SIG-M5 treated with dmso at 0.1 percent for 504 hours (cell line): ENCODE data around the gene HES6.

Source experiments
- DNase-seq: peaks from one replicate; lab custom pipeline; 2025; ENCODE audit not compliant: unreplicated experiment; lab: John Stamatoyannopoulos, UW

The HES6 gene

DNA sequence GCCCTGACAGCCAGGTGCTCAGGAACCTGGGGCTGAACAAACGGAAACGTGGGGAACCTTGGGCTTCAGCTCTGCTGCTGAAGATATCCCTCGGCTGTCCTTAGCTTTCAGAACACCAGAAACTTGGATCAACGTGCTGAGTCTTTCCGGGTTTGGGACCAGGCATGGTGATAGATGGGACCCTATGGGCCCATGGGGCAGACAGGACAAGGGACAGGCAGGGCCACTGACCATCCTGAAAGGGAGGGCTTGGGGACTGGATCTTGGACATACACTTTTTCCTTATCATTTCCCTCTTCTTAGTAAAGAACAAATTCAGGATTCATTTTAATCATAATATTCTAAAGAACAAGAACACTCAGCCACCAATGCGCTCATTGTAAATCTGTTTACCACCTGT is 16.3 kb upstream of the HES6 start:
- no peak for DNase-seq

DNA sequence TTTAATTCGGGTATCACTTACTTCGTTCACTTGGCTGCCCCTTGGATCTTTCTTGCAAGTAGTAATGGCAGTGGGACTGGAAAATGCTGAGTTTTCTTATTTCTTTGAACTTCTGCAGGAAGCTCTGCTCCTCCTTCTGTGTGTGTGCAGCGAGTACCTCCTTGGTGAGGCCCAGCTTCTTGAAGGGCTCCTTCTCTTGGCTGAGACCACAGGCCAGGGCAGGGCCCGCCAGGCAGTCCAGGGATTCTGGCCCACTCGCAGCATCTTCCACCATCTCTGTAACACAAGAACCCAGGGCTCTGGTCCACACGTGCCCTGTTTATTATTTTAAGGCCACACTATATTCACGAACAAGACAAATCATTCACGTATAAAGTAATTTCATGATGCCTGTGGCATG is 15.8 kb upstream of the HES6 start:
- no peak for DNase-seq

DNA sequence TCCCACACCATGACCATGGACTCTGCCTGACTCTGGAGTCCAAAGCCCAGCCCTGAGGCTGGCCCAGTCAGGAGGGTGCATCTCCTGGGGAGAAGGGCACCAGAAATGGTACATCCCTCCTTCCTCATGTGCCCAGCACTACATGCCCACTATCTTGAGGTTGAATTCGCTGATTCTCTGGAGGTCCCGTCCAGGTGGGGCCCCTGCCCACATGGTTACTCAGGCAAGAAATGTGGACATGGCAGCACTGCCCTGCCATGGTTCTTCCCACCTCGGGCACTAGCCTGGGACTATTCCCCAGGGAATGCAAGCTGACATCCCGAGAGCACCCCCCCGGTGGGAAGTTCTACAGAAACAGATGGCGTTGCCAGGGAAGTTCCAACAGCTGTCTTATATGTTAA is 15.3 kb upstream of the HES6 start:
- no peak for DNase-seq

DNA sequence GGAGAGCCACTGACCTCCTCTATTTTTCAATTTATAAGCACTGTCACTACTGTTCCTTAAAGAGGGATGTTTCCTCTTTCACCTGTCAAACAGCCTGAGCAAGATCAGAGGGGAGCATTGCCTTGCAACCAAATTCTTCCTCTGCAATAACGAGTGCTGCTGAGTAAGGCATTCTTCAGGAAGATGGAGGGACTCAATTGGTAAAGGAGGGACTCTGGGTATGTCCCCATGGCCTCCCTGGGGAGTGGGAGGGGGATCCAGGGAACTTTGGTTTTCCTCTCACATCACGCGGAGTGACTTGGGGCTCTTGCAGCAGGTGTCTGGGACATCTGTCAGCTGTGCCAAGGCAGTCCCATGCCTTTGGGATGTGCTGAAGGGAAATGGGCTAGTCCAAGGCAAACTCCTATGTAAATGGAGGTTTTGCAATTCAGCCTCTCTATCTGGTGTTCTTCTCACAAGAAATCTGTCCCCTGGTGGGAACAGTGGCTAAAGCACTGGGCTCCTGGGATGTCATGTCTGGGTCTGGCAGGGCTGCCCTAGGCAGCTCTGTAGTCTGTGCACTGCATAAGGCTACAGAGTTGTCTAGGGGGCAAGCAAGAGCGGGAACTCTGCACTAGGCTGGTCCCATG is 14.4 kb upstream of the HES6 start:
- DNase-seq = no peak

DNA sequence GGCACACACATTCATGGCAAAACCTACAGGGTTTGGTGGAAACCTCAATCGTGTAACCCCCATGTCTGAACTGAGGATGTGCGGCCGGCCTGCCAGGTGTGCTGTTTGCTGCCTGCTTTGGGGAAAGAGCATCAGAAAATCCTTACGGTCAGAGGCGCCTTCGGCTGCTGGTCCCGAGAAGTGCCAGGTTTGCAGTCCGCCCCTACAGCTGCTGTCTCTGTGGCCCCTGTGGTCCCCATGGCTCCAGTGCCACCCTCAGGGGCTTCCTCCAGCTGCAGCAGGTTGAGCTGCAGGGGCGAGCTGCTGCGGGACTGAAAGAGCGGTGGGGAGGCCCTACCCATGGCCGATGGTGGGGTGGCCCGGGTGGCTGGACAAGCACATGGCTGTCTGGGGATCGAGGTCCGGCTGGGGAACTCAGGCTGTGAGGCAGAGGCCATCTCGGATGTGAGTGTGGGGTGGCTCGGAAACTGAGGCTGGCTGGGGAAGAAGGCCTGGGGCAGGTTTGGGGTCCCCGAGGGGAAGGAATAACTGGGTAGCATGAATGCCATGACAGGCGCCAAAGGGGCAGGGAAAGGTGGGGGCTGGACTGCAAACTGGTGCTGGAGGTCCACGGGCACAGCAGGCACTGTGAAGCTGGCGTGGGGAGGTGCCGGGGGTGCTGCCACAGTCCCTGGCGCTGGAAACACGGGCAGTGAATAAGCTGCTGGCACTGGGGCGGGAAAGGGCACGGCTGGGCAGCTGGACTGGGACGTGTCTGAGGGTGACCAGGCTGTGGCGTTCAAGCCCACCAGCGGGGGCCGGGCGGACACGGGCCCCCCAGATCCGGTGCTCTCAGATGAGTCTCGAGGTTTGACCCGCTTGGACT is 13.2 kb upstream of the HES6 start:
- no peak for DNase-seq

DNA sequence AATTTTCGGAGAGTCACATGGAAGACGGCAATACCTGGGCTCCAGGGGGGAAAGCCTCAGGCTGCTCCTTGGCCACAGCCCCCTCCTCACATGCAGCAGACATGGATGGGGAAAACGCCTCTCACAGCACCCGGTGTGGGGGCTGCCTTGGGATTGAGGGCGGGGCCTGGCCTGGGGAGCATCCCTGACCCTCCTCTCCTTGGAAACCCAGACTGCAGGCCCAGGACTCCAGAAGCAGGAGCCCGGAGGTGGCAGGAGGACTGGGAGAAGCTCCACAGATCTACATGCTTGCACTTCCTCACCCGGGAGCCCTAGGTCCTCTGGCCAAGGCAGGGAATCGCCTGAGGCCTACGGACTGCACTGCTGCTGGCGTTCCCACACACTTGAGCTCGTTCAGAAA is 12.1 kb upstream of the HES6 start:
- no peak for DNase-seq

DNA sequence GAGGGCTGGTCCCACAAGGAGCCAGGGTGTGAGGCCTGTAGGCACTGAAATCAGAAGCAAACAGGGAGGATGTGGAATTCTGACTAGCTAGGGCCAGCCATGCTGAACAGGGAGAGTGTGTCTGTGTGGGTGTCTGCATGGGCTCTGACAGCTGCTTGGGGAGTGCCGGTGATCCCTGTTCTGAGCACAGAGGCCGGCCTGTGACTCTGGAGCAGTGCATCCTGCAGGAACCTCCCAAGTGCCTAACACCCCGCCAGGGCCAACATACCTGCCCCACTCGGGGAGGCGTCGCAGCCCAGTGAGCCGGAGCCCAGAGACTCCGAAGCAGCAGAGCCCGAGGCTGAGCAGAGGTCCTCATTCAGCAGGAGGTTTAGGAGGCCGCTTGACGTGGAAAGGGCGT is 11.5 kb upstream of the HES6 start:
- DNase-seq = no peak

DNA sequence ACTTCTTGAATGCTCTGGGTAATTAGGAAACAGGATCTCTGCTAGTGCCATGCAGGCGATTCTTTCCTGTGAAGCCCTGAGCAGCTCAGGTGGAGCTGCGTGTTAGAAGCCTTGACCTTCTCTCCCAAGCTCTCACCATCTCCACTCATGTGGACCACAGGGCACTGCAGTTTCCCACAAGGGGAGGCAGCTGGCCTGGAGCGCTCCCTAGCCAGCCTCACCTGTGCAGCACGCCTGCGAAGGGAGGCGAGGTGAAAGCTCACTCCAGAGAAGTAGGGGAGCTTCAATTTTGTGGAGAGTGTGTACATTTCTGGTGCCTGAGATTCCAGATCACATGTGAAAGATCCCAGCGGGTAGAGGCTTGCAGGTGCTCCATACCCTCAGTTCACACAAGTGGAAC is 11.1 kb upstream of the HES6 start:
- DNase-seq = no peak

DNA sequence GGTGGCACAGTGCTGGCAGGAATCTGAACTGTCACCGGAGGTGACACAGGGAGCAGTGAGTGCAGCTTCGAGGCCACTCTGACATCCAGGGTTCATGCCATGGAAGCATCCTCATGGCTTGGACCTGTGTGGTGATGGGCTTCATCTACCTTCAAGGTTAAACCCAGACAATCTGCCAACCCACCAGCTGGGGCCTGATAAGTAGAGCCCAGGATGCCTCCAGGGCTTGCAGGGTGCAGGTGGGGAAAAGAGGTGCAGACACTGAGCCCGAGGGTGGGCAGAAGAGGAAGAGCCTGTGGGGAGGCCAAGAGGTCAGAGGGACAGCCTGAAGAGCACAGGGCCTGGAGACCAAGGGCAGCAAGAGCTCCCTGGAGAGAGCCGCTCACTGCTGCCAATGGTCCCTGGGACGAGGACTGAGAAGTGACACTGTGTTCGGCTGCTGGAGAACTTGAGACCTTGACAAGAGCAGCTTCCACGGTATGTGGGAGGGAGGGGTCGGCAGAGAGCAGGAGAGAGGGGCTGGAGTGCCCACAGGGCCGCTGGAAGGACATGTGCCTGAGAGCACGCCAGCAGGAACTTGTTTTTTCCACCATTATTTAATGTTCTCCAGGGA is 8.1 kb upstream of the HES6 start:
- no peak for DNase-seq

DNA sequence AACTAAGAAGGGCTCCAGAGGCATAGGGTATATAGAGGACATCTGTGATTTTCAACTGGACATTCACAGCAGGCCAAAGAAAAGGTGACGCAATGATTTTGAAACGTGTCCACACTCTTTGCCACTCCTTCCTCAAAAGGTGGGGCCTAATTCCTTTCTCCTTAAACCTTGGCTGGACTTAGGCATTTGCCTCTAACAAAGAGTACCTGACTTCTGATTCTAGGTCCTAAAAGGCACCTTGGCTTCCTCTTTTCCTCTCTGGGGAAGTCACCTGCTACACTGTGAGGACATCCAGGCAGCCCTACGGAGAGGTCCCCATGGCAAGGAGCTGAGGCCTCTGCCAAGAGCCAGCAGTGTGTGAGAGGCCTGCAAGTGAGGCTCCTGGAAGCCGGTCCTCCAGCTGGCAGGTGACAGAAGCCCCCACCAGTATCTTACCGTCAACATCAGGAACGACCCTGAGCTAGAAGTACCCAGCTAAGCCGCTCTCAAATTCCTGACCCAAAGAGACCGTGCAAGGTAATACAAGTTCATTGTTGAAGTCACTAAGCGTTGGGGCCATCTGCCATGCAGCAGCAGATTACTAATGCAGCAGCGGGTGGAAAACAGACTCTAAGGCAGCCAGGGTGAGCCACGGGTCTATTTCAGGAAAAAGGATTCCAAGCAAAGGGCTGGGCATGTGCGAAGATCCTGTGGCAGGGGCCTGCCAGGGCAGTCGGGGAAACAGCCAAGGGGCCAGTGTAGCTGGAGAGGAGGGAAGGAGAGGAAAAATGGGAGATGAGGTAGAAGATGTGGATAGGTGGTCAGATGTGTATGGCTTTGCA is 7.4 kb upstream of the HES6 start:
- DNase-seq = no peak

DNA sequence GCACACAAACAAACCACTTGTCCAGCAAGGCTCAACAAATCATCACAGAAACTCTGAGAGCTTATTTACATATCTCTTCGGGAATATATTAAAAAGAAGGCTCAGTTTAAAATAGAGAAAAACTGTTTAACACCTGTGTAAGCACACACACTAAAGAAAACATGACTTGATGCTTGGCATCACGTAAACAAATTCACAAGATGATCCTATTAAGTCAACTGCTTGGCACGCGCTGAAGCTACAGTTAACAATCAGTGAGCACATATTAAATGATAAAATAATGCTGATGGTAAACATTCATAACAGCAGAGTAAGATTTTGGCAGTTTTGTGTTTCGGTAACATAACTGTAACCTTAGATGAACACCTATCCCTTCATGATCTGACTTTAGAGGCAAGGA is 4.3 kb upstream of the HES6 start:
- no peak for DNase-seq

DNA sequence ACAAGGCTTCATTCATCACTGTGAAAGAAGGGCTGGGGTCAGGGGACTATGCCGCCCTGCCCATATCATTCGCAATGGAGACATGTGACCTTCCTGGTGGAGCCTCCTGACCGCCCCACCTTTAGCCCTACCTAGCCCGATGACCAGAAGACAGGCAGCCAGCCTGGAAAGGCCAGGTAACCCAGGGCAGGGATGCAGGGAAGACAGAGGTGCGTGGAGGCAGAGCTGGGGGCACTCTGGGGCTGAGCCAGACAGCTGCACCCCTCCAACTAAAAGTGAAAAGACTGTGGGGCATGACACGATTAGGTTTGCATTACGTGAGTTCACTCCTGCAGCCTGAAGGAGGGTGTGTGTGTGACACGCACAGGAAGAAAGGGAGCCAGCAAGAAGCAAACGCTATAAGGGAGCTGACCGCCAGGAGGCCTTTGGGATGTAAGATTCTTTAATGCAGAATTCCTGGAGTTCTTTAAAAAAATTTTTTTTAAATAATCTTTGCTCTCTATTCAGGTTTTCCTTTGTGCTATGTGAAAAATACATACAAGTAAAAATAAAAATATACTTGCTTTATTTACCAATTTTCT is 3.7 kb upstream of the HES6 start:
- DNase-seq = no peak

DNA sequence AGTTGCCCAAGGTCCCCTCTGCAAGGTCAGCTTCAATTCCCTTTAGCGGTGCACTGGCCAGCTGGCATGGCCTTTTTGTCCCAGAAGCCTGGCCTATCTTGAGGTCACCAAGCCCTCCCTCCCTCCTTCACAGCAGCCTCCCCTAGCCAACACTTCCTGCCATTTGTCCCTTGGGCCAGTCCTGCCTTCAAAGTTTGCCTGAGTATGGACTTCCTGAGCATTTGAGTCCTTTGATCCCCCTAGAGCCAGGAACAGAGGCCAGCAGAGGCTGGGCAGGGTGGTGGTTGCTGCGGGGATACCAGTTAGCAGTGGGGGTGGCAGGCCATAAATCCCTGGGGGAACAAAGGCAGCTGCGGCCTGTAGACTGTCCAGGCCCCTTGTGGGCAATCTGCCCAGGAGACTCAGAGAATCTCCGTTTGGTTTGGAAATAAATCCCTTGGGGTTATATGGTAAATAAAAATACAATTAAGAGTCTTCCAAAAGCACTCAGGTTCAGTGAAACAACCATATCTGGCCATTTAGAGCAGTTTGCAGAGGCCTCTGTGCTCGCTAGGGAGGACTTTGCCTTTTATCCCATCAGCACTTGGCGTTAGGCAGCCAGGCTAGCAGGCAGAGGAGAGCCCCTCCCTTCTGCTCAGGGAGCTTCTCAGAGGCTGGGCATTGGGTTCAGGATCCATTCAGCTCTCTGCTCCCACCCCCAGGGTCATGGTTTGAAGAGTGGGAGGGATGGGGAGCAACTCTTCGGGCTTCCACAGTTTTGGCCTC is 3.1 kb upstream of the HES6 start:
- no peak for DNase-seq

DNA sequence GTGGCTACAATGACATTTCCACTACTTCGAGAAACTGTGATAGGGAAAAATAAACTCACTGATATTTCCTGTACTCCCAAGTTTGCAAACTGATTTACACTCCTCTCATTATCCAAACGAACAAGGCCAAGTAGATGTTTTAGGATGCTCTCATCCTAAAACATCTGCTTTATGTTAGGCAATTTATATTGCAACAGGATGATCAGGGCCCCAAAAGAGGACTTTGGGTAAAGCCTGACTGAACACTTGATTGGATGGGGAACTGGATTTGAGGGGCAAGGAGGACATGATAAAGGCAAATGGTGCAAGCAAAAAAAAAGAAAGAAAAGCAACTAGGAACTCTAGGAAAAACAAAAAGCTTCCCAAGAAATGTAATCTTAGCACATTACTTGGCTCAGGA is 2.1 kb upstream of the HES6 start:
- peak; percentile 42 for DNase-seq

DNA sequence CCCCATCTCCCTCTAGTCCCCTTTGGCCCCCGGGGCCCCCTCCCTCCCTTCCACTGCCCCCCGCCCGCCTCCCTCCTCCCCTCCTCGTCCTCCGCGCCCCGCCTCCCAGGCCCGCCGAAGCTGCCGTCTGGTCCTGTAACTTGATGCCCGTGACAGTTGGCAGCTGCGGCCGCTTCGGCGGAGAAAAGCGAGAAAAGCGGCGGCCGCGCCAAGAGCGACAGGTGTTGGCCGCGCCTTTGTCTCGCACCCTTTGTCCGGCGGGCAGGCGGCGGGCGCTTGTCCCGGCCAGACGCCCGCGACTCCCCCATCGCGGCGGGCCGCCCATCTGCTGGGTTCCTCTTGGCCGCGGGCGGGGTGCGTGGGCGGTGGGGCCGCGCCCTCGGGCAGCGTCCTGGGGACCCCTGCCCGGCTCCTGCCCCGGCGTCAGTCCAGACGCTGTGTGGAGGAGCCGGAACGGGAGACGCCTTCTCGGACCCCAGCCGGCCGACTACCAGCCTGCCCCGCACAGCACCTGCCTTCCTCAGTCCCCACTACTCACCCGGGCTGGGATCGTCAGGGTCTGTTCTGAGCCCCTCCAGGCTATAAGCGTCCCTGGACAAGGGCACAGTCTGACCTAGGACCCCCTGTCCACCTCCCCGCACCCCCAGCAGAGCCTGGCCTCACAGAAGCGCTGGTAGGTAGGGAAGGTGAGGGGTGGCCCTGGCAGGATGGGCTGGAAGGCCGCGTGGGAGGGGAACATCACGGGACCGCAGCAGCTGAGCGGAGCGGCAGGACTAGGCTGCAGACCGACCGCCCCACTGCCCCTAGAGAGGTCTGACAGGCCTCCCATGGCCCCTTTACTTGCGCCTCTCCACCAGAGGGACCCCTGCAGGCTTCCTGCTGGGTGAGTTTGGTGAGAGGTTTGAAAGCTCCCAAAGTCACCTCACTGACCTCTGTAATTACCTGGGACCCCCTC is 1.2 kb upstream of the HES6 start:
- peak; percentile 9 for DNase-seq

DNA sequence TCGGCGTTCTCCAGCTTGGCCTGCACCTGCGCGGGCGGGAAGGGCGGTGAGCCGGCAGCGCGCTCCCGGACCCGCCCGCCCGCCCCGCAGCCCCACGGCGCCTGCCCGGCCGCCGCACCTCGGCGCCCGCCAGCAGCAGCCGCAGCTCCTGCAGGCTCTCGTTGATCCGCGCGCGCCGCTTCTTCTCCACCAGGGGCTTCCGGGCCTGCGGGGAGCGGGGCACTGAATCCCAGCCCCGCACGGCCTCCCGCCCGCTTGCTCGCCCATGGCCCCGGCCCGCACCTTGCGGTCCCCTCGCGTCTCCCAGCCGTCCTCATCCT is 335 bp downstream of the HES6 start:
- no peak for DNase-seq

DNA sequence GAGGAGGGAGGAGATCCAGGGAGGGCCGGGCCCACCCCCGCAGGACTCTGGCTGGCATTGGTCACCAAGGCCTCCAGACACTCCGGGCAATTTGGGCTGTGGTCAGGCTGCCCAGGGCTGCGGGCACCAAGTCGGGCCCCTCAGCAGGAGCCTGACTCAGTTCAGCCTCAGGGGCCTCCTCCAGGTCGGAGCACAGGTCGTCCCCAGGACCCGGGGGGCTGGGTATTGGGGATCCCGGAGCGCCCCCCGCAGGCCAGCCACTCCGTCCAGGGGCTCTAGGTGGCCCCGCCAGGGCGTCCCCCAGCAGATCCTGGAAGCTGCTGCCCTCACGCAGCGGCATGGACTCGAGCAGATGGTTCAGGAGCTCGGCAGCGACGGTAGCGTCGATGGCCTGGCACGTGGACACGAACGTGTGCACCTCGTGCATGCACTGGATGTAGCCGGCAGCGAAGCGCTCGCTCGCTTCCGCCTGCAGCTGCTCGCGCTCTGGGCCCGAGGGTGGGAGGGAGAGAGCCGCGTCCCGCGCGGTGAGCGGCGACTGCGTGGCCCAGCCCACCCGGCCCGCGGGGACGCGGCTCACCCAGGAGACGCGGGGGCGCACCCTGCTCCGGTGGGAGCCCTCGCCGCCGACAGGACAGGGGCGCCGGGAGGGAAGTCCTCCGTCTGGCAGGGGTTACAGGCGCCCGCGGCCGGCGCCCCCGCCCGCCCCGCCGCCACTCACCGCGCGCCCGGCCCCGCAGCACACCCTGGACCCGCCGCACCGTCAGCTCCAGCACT is 884 bp downstream of the HES6 start:
- DNase-seq = peak; percentile 30

DNA sequence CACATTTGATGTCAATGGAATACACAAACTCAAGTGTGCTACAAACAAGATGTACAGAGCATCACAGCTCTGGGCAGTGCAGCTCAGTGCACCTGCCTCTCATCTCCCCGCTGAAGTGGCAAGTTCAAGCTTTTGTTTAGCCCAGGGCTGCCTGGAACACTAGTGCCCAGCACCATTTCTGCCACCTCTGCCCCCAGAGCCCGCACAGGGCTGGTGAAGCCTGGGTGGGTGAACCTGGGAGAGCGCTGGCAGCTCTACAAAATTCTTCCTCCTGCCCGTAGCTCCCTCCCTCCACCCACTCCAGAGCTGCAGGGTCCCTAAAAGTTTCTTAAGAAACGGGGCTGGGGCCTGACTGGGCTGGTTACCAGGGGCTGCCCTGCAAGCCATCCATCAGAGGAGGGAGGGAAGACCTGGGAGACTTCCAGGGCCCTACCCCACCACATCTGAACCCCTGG is 1.5 kb downstream of the HES6 start:
- DNase-seq = no peak
